Measurements from ENCODE around the gene GTF3C5. TPM values are rescaled to one million over a fixed set of nuclear protein-coding genes. Genes with fewer than 3 reads are reported as not detected.

Gene GTF3C5
- total and polyA plus RNA-seq, 9 of the 15 experiments (the other 6 are each of a cell fraction or from before 2014, with no cell fraction given), result 3.8 to 118 (median 83.7) TPM

- Histone ChIP-seq H3K4me2 (ENCODE audit: insufficient read depth, low read length) (no peak overlapping the region), H3K4me1 (replicated peaks in 1 of 2; ENCODE audit: control insufficient read depth in 2 of 2, insufficient read depth in 2 of 2, low read length in 2 of 2) (peaks cover 39 to 49% of the 10 kb centered on the region in 2 experiments), H2AFZ (ENCODE audit: low read depth, low read length) (no peak overlapping the region), H3K9me1 (ENCODE audit: control insufficient read depth, insufficient read depth, low read length) (no peaks in the 10 kb centered on the region), H3K27ac (ENCODE audit: extremely low read depth, low read depth, low read length) (no peak overlapping the region), H3K27me3 (ENCODE audit: control insufficient read depth in 2 of 2, insufficient read depth in 2 of 2, low read length in 2 of 2) (no peaks in the 10 kb centered on the region), H3K4me3 (no peak overlapping the region), H3K36me3 (ENCODE audit: control insufficient read depth, insufficient read depth, low read length) (no peaks in the 10 kb centered on the region), H3K9me3 (replicated peaks; ENCODE audit: control insufficient read depth, insufficient read depth, low read depth, low read length) (no peaks in the 10 kb centered on the region), H3K9ac (ENCODE audit: insufficient read depth in 1 of 2, low read depth in 2 of 2, low read length in 2 of 2) (no peak overlapping the region), H3K79me2 (ENCODE audit: control insufficient read depth, insufficient read depth, low read length) (peaks cover 2% of the 10 kb centered on the region; the same call in 1 of the 3 replicates), H4K20me1 (replicated peaks; ENCODE audit: control insufficient read depth, insufficient read depth, low read length) (no peaks in the 10 kb centered on the region)
- 79% methylated on average over 3 of the region's 5 CpGs for WGBS (ENCODE audit: insufficient coverage, low coverage, missing lambda C conversion rate)
- ChIA-PET CTCF (ENCODE audit: low intra/inter-chr PET ratio) (interaction anchor here (0.8 kb wide), 1 partner anchor 15 kb away, joined by 3 read pairs; no protein-coding TSS in a partner anchor), POLR2A (interaction anchor here (1.4 kb wide), 1 partner anchor 13 kb away, joined by 5 read pairs; no protein-coding TSS in a partner anchor)
- BruUV-seq (replicated peaks), result no TSS peak
- in situ Hi-C loops (cut with MboI) (no loop called here), intact Hi-C loops (cut with micrococcal nuclease) (no loop called here)
- TF ChIP-seq FOXK1 (CRISPR knock-in tag; IDR thresholded peaks at IDR 0.05; ENCODE audit: borderline replicate concordance) (no peak), PTTG1 (tag; IDR thresholded peaks at IDR 0.05; ENCODE audit: low read depth) (no peak), TOE1 (IDR thresholded peaks at IDR 0.05; ENCODE audit: borderline replicate concordance) (no peak), TOE1 (CRISPR knock-in tag; IDR thresholded peaks at IDR 0.05; ENCODE audit: borderline replicate concordance, low read depth) (no peak), ZFX (CRISPR knock-in tag; IDR thresholded peaks at IDR 0.05) (no peak), EHMT2 (IDR thresholded peaks at IDR 0.05) (peak; percentile 66), TFE3 (CRISPR knock-in tag; IDR thresholded peaks at IDR 0.05) (no peak)
- ATAC-seq (no peak), DNase-seq (ENCODE audit: extremely low read depth in 1 of 4, low spot score in 3 of 4) (no peak), FAIRE-seq (peak; percentile 6)
These were observed 24.0 kb upstream of the GTF3C5 start for GRCh38 chr9:133006731-133007352.
